SK-N-SH treated with all-trans-retinoic acid at 6 μM for 48 hours (cell line): ENCODE results near the gene SNU13.

Experiments
- ARNTL ChIP-seq: fragments of 450-650 bp; formaldehyde crosslinking; IDR thresholded peaks from 2 replicates; pipeline ENCODE4 v1.5.0; 2020; ENCODE audit warnings: low read depth, mild to moderate bottlenecking, moderate library complexity, borderline replicate concordance
- TF ChIP-seq, protein P1 (sequence below): fragments of 250-450 bp; sonication (Bioruptor Pico); IDR thresholded peaks from 2 replicates; pipeline ENCODE4 v1.5.1; 2021; ENCODE audit warnings: mild to moderate bottlenecking, moderate library complexity
- TF ChIP-seq, protein P2 (sequence below): fragments of 250-450 bp; sonication (Bioruptor Pico); IDR thresholded peaks from 2 replicates; pipeline ENCODE4 v1.8.0; 2020; ENCODE audit warnings: mild to moderate bottlenecking, moderate library complexity, borderline replicate concordance

DNA sequence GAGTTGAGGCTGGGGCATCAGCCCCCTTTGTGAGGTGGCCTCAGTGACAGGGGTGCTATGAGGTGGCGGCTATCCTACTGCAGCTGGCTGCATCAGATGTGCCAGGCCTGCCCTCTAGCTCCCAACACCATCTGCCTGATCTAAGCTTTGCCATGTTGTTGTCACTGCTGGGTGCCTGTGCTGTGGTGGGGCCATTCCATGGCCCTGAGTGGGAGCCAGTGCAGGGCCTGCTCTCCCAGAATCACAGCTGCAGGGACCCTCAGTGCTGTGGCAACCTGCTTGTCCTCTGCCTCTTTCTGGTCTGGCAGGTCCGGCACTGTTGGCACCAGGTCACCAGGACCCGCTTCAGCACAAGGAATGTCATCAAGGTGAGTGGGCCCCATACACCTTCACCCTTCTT, 1.8 kb upstream of the SNU13 start:
- TF ChIP-seq, protein P1, sequence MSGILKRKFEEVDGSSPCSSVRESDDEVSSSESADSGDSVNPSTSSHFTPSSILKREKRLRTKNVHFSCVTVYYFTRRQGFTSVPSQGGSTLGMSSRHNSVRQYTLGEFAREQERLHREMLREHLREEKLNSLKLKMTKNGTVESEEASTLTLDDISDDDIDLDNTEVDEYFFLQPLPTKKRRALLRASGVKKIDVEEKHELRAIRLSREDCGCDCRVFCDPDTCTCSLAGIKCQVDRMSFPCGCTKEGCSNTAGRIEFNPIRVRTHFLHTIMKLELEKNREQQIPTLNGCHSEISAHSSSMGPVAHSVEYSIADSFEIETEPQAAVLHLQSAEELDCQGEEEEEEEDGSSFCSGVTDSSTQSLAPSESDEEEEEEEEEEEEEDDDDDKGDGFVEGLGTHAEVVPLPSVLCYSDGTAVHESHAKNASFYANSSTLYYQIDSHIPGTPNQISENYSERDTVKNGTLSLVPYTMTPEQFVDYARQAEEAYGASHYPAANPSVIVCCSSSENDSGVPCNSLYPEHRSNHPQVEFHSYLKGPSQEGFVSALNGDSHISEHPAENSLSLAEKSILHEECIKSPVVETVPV (CRISPR knock-in tag) = no peak
- no peak for TF ChIP-seq ARNTL (CRISPR knock-in tag)
- TF ChIP-seq, protein P2, sequence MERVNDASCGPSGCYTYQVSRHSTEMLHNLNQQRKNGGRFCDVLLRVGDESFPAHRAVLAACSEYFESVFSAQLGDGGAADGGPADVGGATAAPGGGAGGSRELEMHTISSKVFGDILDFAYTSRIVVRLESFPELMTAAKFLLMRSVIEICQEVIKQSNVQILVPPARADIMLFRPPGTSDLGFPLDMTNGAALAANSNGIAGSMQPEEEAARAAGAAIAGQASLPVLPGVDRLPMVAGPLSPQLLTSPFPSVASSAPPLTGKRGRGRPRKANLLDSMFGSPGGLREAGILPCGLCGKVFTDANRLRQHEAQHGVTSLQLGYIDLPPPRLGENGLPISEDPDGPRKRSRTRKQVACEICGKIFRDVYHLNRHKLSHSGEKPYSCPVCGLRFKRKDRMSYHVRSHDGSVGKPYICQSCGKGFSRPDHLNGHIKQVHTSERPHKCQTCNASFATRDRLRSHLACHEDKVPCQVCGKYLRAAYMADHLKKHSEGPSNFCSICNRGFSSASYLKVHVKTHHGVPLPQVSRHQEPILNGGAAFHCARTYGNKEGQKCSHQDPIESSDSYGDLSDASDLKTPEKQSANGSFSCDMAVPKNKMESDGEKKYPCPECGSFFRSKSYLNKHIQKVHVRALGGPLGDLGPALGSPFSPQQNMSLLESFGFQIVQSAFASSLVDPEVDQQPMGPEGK = no peak
